ENCODE results near the gene BDKRB2.

DNA sequence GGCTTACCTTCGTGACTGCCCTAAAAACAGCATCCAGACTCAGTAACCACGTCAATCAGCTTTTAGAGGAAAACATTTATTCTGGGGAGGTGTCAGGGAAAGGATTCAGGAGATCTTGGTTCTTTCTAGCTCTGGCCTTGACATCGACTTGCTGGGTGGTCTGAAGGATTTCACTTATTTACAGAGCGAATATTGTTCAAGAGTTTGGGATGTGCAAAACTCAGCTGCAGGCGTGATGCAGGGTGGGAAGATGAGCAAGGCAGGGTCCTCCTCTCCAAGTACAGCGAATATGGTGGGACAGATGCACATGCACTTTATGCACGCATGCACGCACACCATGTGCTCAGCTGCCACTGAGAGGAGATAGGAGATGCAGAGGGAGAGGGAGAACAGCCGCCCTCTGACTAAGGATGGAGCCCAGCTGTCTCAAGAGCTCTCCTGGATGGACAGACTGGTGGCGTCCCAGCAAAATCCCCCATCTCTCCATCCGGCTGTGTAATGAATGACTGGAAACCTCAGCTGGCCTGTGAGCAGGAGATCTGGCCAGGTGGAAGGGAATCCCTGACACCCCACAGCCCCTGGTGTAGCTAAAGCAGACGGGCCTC is 27.0 kb downstream of the BDKRB2 start:
- TF ChIP-seq, protein P1, sequence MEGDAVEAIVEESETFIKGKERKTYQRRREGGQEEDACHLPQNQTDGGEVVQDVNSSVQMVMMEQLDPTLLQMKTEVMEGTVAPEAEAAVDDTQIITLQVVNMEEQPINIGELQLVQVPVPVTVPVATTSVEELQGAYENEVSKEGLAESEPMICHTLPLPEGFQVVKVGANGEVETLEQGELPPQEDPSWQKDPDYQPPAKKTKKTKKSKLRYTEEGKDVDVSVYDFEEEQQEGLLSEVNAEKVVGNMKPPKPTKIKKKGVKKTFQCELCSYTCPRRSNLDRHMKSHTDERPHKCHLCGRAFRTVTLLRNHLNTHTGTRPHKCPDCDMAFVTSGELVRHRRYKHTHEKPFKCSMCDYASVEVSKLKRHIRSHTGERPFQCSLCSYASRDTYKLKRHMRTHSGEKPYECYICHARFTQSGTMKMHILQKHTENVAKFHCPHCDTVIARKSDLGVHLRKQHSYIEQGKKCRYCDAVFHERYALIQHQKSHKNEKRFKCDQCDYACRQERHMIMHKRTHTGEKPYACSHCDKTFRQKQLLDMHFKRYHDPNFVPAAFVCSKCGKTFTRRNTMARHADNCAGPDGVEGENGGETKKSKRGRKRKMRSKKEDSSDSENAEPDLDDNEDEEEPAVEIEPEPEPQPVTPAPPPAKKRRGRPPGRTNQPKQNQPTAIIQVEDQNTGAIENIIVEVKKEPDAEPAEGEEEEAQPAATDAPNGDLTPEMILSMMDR (IDR thresholded peaks at IDR 0.05; ENCODE audit: insufficient read depth, low read depth, low read length), result no peak
- TF ChIP-seq EZH2 (IDR thresholded peaks at IDR 0.05; ENCODE audit: insufficient read depth, low read length), result no peak

All from astrocyte (in vitro differentiated cells and primary cell).